ENCODE data around the gene TMA7.

TMA7 gene

DNA sequence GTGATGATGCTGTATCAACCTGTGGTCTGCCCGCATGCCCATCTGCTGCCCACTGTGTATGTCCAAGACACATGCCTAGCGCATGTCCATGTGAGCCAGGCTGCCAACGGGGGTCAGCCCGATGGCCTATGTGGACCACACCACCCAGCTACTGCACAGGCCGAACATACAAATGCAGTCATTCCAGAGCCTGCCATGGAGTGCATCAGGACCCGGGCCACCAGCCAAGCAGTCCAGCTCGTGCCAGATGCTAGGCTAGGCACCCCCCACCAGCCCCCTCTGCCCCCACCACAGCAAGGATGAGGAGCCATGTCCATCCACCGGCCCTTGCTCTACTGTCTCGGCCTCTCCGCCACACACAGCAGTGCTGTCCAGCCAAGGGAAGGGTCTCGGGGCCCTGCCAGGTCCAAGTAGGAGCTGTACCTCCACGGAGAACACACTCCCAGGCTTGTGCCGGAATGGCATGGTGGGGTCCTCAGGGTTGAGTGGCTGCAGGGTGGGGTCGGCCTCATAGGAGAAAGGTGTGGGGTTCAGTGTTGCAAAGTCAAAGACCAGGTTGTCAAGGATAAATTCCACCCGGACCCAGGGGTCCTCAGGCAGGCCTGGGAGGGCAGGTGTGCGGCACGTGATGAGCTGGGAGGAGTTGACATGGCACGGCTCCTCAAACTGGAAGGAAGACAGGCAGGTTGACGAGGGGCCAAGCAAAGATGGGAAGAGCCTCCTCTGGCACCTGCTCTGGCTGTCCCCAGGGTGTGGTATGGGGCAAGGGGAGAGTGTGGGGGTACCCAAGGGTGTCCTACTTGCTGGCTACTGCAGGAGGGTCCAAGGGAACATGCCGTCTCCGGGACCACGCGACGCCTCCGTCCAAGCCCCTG lies 25.4 kb upstream of the TMA7 start:
- peaks cover 0 to 10% (median 3%) of the 10 kb centered on the region in 5 donors for H3K4me1 ChIP-seq (ENCODE audit: control insufficient read depth in 5 of 5, insufficient read depth in 5 of 5, low read length in 5 of 5)
- H3K36me3 ChIP-seq (ENCODE audit: control insufficient read depth in 5 of 5, insufficient read depth in 5 of 5, low read length in 5 of 5): peaks cover 0 to 98% (median 92%) of the 10 kb centered on the region in 5 donors
- H3K9me3 ChIP-seq (ENCODE audit: control insufficient read depth in 5 of 5, low read length in 5 of 5): no peaks in the 10 kb centered on the region
- H3K27ac ChIP-seq (ENCODE audit: low read depth, low read length): no peak overlapping the region
- no peak overlapping the region for H3K9ac ChIP-seq (ENCODE audit: low read length in 5 of 5)
- H3K27me3 ChIP-seq (ENCODE audit: control insufficient read depth in 5 of 5, insufficient read depth in 4 of 5, low read length in 5 of 5): no peaks in the 10 kb centered on the region
- no peak overlapping the region for H3K4me3 ChIP-seq (ENCODE audit: low read depth in 1 of 5, low read length in 5 of 5)

DNA sequence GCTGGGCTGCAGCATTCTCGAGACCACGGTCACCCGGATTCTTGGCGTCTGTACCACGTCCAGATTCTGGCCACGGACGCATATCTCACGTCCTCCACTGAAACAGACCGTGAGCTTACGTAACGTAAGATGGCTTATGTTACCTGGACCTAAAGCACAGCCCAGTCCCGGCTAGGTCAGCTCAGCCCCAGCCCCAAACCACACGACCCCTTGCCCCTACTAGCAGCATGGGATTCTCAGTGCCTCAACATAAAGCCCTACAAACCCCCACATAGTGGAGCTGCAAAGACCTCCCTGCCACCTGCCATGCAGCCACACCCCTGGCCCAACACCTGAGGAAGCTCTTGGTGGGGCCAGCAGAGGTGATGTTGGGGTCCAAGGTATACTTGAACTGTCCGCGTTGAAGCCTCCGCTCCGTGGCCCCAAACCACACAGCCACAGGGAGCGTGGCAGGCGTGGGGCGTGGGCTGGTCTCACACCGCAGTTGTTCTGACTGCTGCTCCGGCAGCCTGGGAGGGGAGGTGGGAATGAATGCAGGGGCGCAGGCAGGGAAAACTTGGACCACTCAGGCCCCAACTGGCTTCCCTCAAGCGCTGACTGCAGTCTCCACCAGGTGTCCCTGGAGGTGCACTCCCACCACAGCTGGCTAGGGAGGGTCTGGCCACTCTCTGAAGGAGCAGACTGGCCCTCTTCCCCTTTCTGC lies 24.7 kb upstream of the TMA7 start:
- Histone ChIP-seq H3K4me1 (ENCODE audit: control insufficient read depth in 5 of 5, insufficient read depth in 5 of 5, low read length in 5 of 5) (peaks cover 0 to 10% (median 3%) of the 10 kb centered on the region in 5 donors), H3K4me3 (ENCODE audit: low read depth in 1 of 5, low read length in 5 of 5) (no peak overlapping the region), H3K27ac (ENCODE audit: low read depth, low read length) (no peak overlapping the region), H3K27me3 (ENCODE audit: control insufficient read depth in 5 of 5, insufficient read depth in 4 of 5, low read length in 5 of 5) (no peaks in the 10 kb centered on the region), H3K9ac (ENCODE audit: low read length in 5 of 5) (no peak overlapping the region), H3K36me3 (ENCODE audit: control insufficient read depth in 5 of 5, insufficient read depth in 5 of 5, low read length in 5 of 5) (peaks cover 0 to 95% (median 84%) of the 10 kb centered on the region in 5 donors), H3K9me3 (ENCODE audit: control insufficient read depth in 5 of 5, low read length in 5 of 5) (no peaks in the 10 kb centered on the region)

DNA sequence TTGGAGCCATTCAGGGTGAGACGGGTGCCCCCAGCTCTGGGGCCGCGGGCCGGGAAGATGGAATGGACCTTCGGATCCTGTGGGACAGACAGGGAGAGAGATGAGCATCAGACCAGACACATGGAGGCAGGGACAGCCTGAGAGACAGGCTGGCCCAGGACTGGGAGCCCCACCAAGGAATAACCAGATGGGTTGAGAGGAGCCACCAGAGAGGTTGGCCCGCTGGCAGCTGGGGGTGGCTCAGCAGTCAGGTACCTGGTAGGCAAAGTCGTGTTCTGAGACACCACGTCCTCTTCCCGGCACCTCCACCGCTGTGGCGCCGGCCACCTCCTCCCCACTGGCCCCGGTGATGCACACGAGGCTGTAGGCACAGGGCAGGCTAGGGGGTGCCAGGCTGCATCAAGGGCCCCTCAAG lies 24.0 kb upstream of the TMA7 start:
- H3K27ac ChIP-seq (ENCODE audit: low read depth, low read length): no peak overlapping the region
- peaks cover 0 to 10% (median 3%) of the 10 kb centered on the region in 5 donors for H3K4me1 ChIP-seq (ENCODE audit: control insufficient read depth in 5 of 5, insufficient read depth in 5 of 5, low read length in 5 of 5)
- H3K9me3 ChIP-seq (ENCODE audit: control insufficient read depth in 5 of 5, low read length in 5 of 5): no peaks in the 10 kb centered on the region
- peaks cover 0 to 91% (median 80%) of the 10 kb centered on the region in 5 donors for H3K36me3 ChIP-seq (ENCODE audit: control insufficient read depth in 5 of 5, insufficient read depth in 5 of 5, low read length in 5 of 5)
- H3K27me3 ChIP-seq (ENCODE audit: control insufficient read depth in 5 of 5, insufficient read depth in 4 of 5, low read length in 5 of 5): no peaks in the 10 kb centered on the region
- H3K4me3 ChIP-seq (ENCODE audit: low read depth in 1 of 5, low read length in 5 of 5): no peak overlapping the region
- no peak overlapping the region for H3K9ac ChIP-seq (ENCODE audit: low read length in 5 of 5)

DNA sequence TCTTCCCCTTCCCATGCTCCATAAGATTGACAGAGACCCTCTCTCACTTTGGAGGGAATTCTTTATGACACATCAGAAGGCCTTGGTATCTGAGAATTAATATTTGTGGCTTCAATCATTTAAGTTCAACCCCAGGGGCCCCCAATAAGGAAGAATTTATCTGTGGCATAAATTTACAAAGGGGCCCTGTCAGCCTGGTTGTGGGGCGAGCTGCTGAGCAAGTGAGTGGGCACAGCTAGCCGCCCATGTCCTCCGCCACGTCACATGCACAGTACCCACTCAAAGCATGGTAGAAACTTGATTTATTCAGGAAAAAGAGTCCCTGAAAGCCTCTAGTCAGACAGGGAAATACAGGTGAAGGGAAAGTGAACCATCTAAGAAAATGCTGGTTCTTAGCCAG lies 23.5 kb upstream of the TMA7 start:
- Histone ChIP-seq H3K36me3 (ENCODE audit: control insufficient read depth in 5 of 5, insufficient read depth in 5 of 5, low read length in 5 of 5) (peaks cover 0 to 86% (median 75%) of the 10 kb centered on the region in 5 donors), H3K9me3 (ENCODE audit: control insufficient read depth in 5 of 5, low read length in 5 of 5) (no peaks in the 10 kb centered on the region), H3K27ac (ENCODE audit: low read depth, low read length) (no peak overlapping the region), H3K4me3 (ENCODE audit: low read depth in 1 of 5, low read length in 5 of 5) (no peak overlapping the region), H3K27me3 (ENCODE audit: control insufficient read depth in 5 of 5, insufficient read depth in 4 of 5, low read length in 5 of 5) (no peaks in the 10 kb centered on the region), H3K9ac (ENCODE audit: low read length in 5 of 5) (no peak overlapping the region), H3K4me1 (ENCODE audit: control insufficient read depth in 5 of 5, insufficient read depth in 5 of 5, low read length in 5 of 5) (peaks cover 0 to 10% (median 3%) of the 10 kb centered on the region in 5 donors)

- Histone ChIP-seq H3K9me3 (ENCODE audit: control insufficient read depth in 5 of 5, low read length in 5 of 5) (no peaks in the 10 kb centered on the region), H3K36me3 (ENCODE audit: control insufficient read depth in 5 of 5, insufficient read depth in 5 of 5, low read length in 5 of 5) (peaks cover 0 to 76% (median 65%) of the 10 kb centered on the region in 5 donors), H3K27ac (ENCODE audit: low read depth, low read length) (no peak overlapping the region), H3K4me3 (ENCODE audit: low read depth in 1 of 5, low read length in 5 of 5) (no peak overlapping the region), H3K9ac (ENCODE audit: low read length in 5 of 5) (no peak overlapping the region), H3K4me1 (ENCODE audit: control insufficient read depth in 5 of 5, insufficient read depth in 5 of 5, low read length in 5 of 5) (peaks cover 0 to 10% (median 3%) of the 10 kb centered on the region in 5 donors), H3K27me3 (ENCODE audit: control insufficient read depth in 5 of 5, insufficient read depth in 4 of 5, low read length in 5 of 5) (no peaks in the 10 kb centered on the region)
Observed at GRCh38 chr3:48417529-48418108, 22.4 kb upstream of the TMA7 start.

- Histone ChIP-seq H3K36me3 (ENCODE audit: control insufficient read depth in 5 of 5, insufficient read depth in 5 of 5, low read length in 5 of 5) (peaks cover 0 to 70% (median 60%) of the 10 kb centered on the region in 5 donors), H3K27me3 (ENCODE audit: control insufficient read depth in 5 of 5, insufficient read depth in 4 of 5, low read length in 5 of 5) (no peaks in the 10 kb centered on the region), H3K27ac (ENCODE audit: low read depth, low read length) (no peak overlapping the region), H3K9me3 (ENCODE audit: control insufficient read depth in 5 of 5, low read length in 5 of 5) (no peaks in the 10 kb centered on the region), H3K9ac (ENCODE audit: low read length in 5 of 5) (no peak overlapping the region), H3K4me3 (ENCODE audit: low read depth in 1 of 5, low read length in 5 of 5) (no peak overlapping the region), H3K4me1 (ENCODE audit: control insufficient read depth in 5 of 5, insufficient read depth in 5 of 5, low read length in 5 of 5) (peaks cover 0 to 15% (median 6%) of the 10 kb centered on the region in 5 donors)
Observed at GRCh38 chr3:48418140-48418539, 21.9 kb upstream of the TMA7 start.

- Histone ChIP-seq H3K4me3 (ENCODE audit: low read depth in 1 of 5, low read length in 5 of 5) (no peak overlapping the region), H3K27me3 (ENCODE audit: control insufficient read depth in 5 of 5, insufficient read depth in 4 of 5, low read length in 5 of 5) (no peaks in the 10 kb centered on the region), H3K9me3 (ENCODE audit: control insufficient read depth in 5 of 5, low read length in 5 of 5) (no peaks in the 10 kb centered on the region), H3K27ac (ENCODE audit: low read depth, low read length) (no peak overlapping the region), H3K4me1 (ENCODE audit: control insufficient read depth in 5 of 5, insufficient read depth in 5 of 5, low read length in 5 of 5) (peaks cover 0 to 20% (median 12%) of the 10 kb centered on the region in 5 donors), H3K36me3 (ENCODE audit: control insufficient read depth in 5 of 5, insufficient read depth in 5 of 5, low read length in 5 of 5) (peaks cover 0 to 65% (median 59%) of the 10 kb centered on the region in 5 donors), H3K9ac (ENCODE audit: low read length in 5 of 5) (no peak overlapping the region)
Observed at GRCh38 chr3:48418651-48419050, 21.4 kb upstream of the TMA7 start.

DNA sequence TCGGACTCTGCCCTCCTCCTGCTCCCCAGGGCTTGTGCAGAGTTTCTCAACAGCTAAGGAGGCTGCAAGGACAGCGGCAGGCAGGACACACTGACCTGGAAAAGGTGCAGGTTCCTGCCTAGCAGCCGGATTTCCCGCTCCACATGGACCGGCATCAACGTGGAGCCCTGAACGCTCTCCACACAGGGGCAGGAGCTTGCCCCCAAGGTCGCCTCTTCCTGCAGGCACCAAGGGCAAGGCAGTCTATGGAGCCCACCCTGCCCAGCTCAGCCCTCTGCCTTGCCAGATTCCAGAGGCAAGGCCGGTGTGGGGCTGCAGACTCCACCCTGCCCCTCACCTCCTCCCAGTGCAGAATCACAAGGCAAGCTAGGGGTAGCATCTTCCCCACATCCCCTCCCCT lies 20.9 kb upstream of the TMA7 start:
- no peaks in the 10 kb centered on the region for H3K9me3 ChIP-seq (ENCODE audit: control insufficient read depth in 5 of 5, low read length in 5 of 5)
- H3K27ac ChIP-seq (ENCODE audit: low read depth, low read length): no peak overlapping the region
- no peaks in the 10 kb centered on the region for H3K27me3 ChIP-seq (ENCODE audit: control insufficient read depth in 5 of 5, insufficient read depth in 4 of 5, low read length in 5 of 5)
- H3K4me1 ChIP-seq (ENCODE audit: control insufficient read depth in 5 of 5, insufficient read depth in 5 of 5, low read length in 5 of 5): peaks cover 0 to 25% (median 13%) of the 10 kb centered on the region in 5 donors
- peaks cover 0 to 65% (median 54%) of the 10 kb centered on the region in 5 donors for H3K36me3 ChIP-seq (ENCODE audit: control insufficient read depth in 5 of 5, insufficient read depth in 5 of 5, low read length in 5 of 5)
- H3K9ac ChIP-seq (ENCODE audit: low read length in 5 of 5): no peak overlapping the region
- H3K4me3 ChIP-seq (ENCODE audit: low read depth in 1 of 5, low read length in 5 of 5): no peak overlapping the region

- Histone ChIP-seq H3K9ac (ENCODE audit: low read length in 5 of 5) (no peak overlapping the region), H3K9me3 (ENCODE audit: control insufficient read depth in 5 of 5, low read length in 5 of 5) (no peaks in the 10 kb centered on the region), H3K4me1 (ENCODE audit: control insufficient read depth in 5 of 5, insufficient read depth in 5 of 5, low read length in 5 of 5) (peaks cover 0 to 28% (median 13%) of the 10 kb centered on the region in 5 donors), H3K27ac (ENCODE audit: low read depth, low read length) (no peak overlapping the region), H3K27me3 (ENCODE audit: control insufficient read depth in 5 of 5, insufficient read depth in 4 of 5, low read length in 5 of 5) (no peaks in the 10 kb centered on the region), H3K4me3 (ENCODE audit: low read depth in 1 of 5, low read length in 5 of 5) (no peak overlapping the region), H3K36me3 (ENCODE audit: control insufficient read depth in 5 of 5, insufficient read depth in 5 of 5, low read length in 5 of 5) (peaks cover 0 to 62% (median 50%) of the 10 kb centered on the region in 5 donors)
Observed at GRCh38 chr3:48419597-48419996, 20.5 kb upstream of the TMA7 start.
